ENCODE results near the gene GCGR. TPM values are rescaled to one million over a fixed set of nuclear protein-coding genes. Genes with fewer than 3 reads are reported as not detected.

The GCGR gene
- total RNA-seq, 1 experiment from 2014 or later = 1.6 TPM

DNA sequence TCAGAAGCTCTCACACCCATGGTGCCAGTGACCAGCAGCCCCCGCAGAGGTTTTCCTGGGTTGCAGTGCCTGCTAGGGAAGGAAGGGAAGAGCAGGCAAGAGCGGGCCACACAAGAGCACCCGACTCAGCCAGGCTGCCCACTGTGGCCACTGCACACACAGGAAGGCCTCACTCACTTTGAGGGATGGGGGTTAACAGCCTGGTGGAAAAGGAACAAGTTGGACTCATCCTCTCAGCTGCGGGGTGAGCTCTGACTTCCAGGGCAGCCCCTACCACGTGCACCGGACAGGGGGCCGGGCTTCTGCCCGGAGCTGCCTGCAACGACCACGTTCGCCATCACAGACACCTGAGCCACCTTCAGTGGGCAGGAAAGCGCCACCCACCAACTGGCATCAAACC lies 48.3 kb downstream of the GCGR start:
- intact Hi-C loops (cut with micrococcal nuclease; ENCODE audit: unreplicated experiment) = no loop called here
- ChIA-PET POLR2A (no interaction called here), CTCF (interaction anchor here (0.7 kb wide), 1 partner anchor 46 kb away, joined by 3 read pairs; no protein-coding TSS in a partner anchor)
- no TSS peak for BruUV-seq (replicated peaks)
- in situ Hi-C loops (cut with HindIII; ENCODE audit: low pct_unique_long_range_greater_than_20kb, low sequenced_read_pairs) = no loop called here
- H3K27me3 ChIP-seq (ENCODE audit: control insufficient read depth, insufficient read depth, low read length) = no peaks in the 10 kb centered on the region
- no peaks in the 10 kb centered on the region for H3K4me1 ChIP-seq (ENCODE audit: control insufficient read depth, insufficient read depth, low read length)
- H3K36me3 ChIP-seq (ENCODE audit: control insufficient read depth, insufficient read depth, low read length) = no peaks in the 10 kb centered on the region
- TF ChIP-seq, protein P1, sequence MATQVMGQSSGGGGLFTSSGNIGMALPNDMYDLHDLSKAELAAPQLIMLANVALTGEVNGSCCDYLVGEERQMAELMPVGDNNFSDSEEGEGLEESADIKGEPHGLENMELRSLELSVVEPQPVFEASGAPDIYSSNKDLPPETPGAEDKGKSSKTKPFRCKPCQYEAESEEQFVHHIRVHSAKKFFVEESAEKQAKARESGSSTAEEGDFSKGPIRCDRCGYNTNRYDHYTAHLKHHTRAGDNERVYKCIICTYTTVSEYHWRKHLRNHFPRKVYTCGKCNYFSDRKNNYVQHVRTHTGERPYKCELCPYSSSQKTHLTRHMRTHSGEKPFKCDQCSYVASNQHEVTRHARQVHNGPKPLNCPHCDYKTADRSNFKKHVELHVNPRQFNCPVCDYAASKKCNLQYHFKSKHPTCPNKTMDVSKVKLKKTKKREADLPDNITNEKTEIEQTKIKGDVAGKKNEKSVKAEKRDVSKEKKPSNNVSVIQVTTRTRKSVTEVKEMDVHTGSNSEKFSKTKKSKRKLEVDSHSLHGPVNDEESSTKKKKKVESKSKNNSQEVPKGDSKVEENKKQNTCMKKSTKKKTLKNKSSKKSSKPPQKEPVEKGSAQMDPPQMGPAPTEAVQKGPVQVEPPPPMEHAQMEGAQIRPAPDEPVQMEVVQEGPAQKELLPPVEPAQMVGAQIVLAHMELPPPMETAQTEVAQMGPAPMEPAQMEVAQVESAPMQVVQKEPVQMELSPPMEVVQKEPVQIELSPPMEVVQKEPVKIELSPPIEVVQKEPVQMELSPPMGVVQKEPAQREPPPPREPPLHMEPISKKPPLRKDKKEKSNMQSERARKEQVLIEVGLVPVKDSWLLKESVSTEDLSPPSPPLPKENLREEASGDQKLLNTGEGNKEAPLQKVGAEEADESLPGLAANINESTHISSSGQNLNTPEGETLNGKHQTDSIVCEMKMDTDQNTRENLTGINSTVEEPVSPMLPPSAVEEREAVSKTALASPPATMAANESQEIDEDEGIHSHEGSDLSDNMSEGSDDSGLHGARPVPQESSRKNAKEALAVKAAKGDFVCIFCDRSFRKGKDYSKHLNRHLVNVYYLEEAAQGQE (IDR thresholded peaks at IDR 0.05; ENCODE audit: insufficient read depth in 1 of 2, low read depth in 2 of 2, low read length in 1 of 2) = no peak
- TF ChIP-seq TCF7L2 (IDR thresholded peaks at IDR 0.05; ENCODE audit: low read depth, low read length) = no peak
- TF ChIP-seq, protein P2, sequence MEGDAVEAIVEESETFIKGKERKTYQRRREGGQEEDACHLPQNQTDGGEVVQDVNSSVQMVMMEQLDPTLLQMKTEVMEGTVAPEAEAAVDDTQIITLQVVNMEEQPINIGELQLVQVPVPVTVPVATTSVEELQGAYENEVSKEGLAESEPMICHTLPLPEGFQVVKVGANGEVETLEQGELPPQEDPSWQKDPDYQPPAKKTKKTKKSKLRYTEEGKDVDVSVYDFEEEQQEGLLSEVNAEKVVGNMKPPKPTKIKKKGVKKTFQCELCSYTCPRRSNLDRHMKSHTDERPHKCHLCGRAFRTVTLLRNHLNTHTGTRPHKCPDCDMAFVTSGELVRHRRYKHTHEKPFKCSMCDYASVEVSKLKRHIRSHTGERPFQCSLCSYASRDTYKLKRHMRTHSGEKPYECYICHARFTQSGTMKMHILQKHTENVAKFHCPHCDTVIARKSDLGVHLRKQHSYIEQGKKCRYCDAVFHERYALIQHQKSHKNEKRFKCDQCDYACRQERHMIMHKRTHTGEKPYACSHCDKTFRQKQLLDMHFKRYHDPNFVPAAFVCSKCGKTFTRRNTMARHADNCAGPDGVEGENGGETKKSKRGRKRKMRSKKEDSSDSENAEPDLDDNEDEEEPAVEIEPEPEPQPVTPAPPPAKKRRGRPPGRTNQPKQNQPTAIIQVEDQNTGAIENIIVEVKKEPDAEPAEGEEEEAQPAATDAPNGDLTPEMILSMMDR (IDR thresholded peaks at IDR 0.05) = no peak
- TF ChIP-seq POLR2AphosphoS5 (IDR thresholded peaks at IDR 0.05; ENCODE audit: low read depth, low read length) = no peak
- no peak for TF ChIP-seq SIN3A (IDR thresholded peaks at IDR 0.05; ENCODE audit: borderline replicate concordance, insufficient read depth, low read depth, low read length)
- ATAC-seq (no peak), DNase-seq (ENCODE audit: low read depth, low spot score) (no peak)
- H3K9me3 ChIP-seq (ENCODE audit: control insufficient read depth, insufficient read depth, low read depth, low read length) = no peaks in the 10 kb centered on the region
- H3K4me3 ChIP-seq (ENCODE audit: low read depth in 2 of 2, low read length in 2 of 2) = no peak overlapping the region
- no peak overlapping the region for H3K27ac ChIP-seq (ENCODE audit: low read length)

GRCh38 chr17:81854974-81855774 lies 51.2 kb downstream of the GCGR start:
- DNase-seq (ENCODE audit: low read depth, low spot score) (no peak), ATAC-seq (peak; percentile 54; the same call in 1 of the 2 replicates)
- POLR2A ChIA-PET = interaction anchor here (0.5 to 0.6 kb wide), 2 partner anchors 44 to 134 kb away, joined by 5 to 8 read pairs; no protein-coding TSS in a partner anchor
- Histone ChIP-seq H3K27me3 (ENCODE audit: control insufficient read depth, insufficient read depth, low read length) (no peaks in the 10 kb centered on the region), H3K27ac (ENCODE audit: low read length) (no peak overlapping the region), H3K9me3 (ENCODE audit: control insufficient read depth, insufficient read depth, low read depth, low read length) (no peaks in the 10 kb centered on the region), H3K36me3 (ENCODE audit: control insufficient read depth, insufficient read depth, low read length) (peaks cover 3% of the 10 kb centered on the region; the same call in 1 of the 2 replicates), H3K4me1 (ENCODE audit: control insufficient read depth, insufficient read depth, low read length) (peaks cover 13% of the 10 kb centered on the region), H3K4me3 (ENCODE audit: low read depth in 2 of 2, low read length in 2 of 2) (no peak overlapping the region)
- CTCF ChIA-PET = interaction anchor here (0.9 kb wide), 1 partner anchor 144 kb away, joined by 6 read pairs; no protein-coding TSS in a partner anchor
- TF ChIP-seq POLR2AphosphoS5 (IDR thresholded peaks at IDR 0.05; ENCODE audit: low read depth, low read length) (peak; percentile 32; the same call in 1 of the 2 replicates), SIN3A (IDR thresholded peaks at IDR 0.05; ENCODE audit: borderline replicate concordance, insufficient read depth, low read depth, low read length) (no peak)
- no TSS peak for BruUV-seq (replicated peaks)
- intact Hi-C loops (cut with micrococcal nuclease; ENCODE audit: unreplicated experiment) = no loop called here
- in situ Hi-C loops (cut with HindIII; ENCODE audit: low pct_unique_long_range_greater_than_20kb, low sequenced_read_pairs) = no loop called here

Data from Panc1 (cell line).